H9 (cell line): ENCODE results near the gene GBGT1. TPM values are rescaled to one million over a fixed set of nuclear protein-coding genes. Genes with fewer than 3 reads are reported as not detected.

Experiments
- DNase-seq: peaks from one replicate; pipeline ENCODE4 v3.0.0-alpha.2; 2017
- H2AFZ ChIP-seq: one replicate; pipeline ENCODE4 v1.6.1; 2013; ENCODE audit warnings: mild to moderate bottlenecking, low read length, control low read depth, moderate library complexity
- H2AK5ac ChIP-seq: 2 replicates; pipeline ENCODE4 v1.6.1; 2013; ENCODE audit warnings: low read length, control low read depth, mixed read lengths; ENCODE audit not compliant: insufficient read length
- H2BK120ac ChIP-seq: one replicate; pipeline ENCODE4 v1.6.1; 2013; ENCODE audit warnings: low read depth, mild to moderate bottlenecking, low read length, control low read depth, inconsistent platforms; ENCODE audit not compliant: poor library complexity, severe bottlenecking
- H2BK12ac ChIP-seq: 2 replicates; pipeline ENCODE4 v1.6.1; 2013; ENCODE audit warnings: low read length, control low read depth, mixed read lengths, low read depth; ENCODE audit not compliant: insufficient read length
- H2BK15ac ChIP-seq: 2 replicates; pipeline ENCODE4 v1.6.1; 2013; ENCODE audit warnings: low read depth, low read length, control low read depth
- H2BK20ac ChIP-seq: one replicate; pipeline ENCODE4 v1.6.1; 2013; ENCODE audit warnings: low read depth, mild to moderate bottlenecking, low read length, control low read depth, inconsistent platforms; ENCODE audit not compliant: poor library complexity, severe bottlenecking
- H2BK5ac ChIP-seq: 2 replicates; pipeline ENCODE4 v1.6.1; 2013; ENCODE audit warnings: low read length, control low read depth, mixed read lengths; ENCODE audit not compliant: insufficient read length
- H3K14ac ChIP-seq: 2 replicates; pipeline ENCODE4 v1.6.1; 2013; ENCODE audit warnings: low read length, control low read depth; ENCODE audit not compliant: insufficient read depth
- H3K18ac ChIP-seq: 2 replicates; pipeline ENCODE4 v1.6.1; 2013; ENCODE audit warnings: low read depth, mild to moderate bottlenecking, mixed read lengths, low read length, control low read depth; ENCODE audit not compliant: insufficient read length
- H3K23ac ChIP-seq: 2 replicates; pipeline ENCODE4 v1.6.1; 2013; ENCODE audit warnings: low read length, control low read depth, mixed read lengths, low read depth; ENCODE audit not compliant: insufficient read length
- H3K23me2 ChIP-seq: 2 replicates; pipeline ENCODE4 v1.6.1; 2013; ENCODE audit warnings: low read depth, mild to moderate bottlenecking, mixed read lengths, low read length, control low read depth; ENCODE audit not compliant: insufficient read length, poor library complexity, severe bottlenecking
- H3K27ac ChIP-seq: 2 replicates; pipeline ENCODE4 v1.5.1; 2013; ENCODE audit warnings: low read length, control low read depth, mixed read lengths, low read depth; ENCODE audit not compliant: insufficient read length
- H3K27me3 ChIP-seq: 2 replicates; pipeline ENCODE4 v1.6.1; 2013; ENCODE audit warnings: low read length, control low read depth, inconsistent platforms; ENCODE audit not compliant: insufficient read depth
- H3K4ac ChIP-seq: 2 replicates; pipeline ENCODE4 v1.6.1; 2013; ENCODE audit warnings: low read depth, mild to moderate bottlenecking, control low read depth, inconsistent platforms, low read length, moderate library complexity
- H3K4me1 ChIP-seq: 2 replicates; pipeline ENCODE4 v1.6.1; 2013; ENCODE audit warnings: low read length, control low read depth, inconsistent platforms; ENCODE audit not compliant: insufficient read depth
- H3K4me2 ChIP-seq: 2 replicates; pipeline ENCODE4 v1.6.1; 2013; ENCODE audit warnings: low read length, control low read depth, mixed read lengths; ENCODE audit not compliant: insufficient read length, insufficient read depth
- H3K56ac ChIP-seq: 2 replicates; pipeline ENCODE4 v1.6.1; 2013; ENCODE audit warnings: low read depth, mild to moderate bottlenecking, mixed read lengths, low read length, control low read depth; ENCODE audit not compliant: insufficient read length
- H3K79me1 ChIP-seq: 2 replicates; pipeline ENCODE4 v1.6.1; 2013; ENCODE audit warnings: low read depth, mild to moderate bottlenecking, moderate library complexity, low read length, control low read depth, inconsistent platforms; ENCODE audit not compliant: insufficient read depth, poor library complexity, severe bottlenecking
- H3K79me2 ChIP-seq: 2 replicates; pipeline ENCODE4 v1.6.1; 2013; ENCODE audit warnings: low read length, control low read depth, inconsistent platforms; ENCODE audit not compliant: insufficient read depth
- H3K9ac ChIP-seq: 2 replicates; pipeline ENCODE4 v1.6.1; 2013; ENCODE audit warnings: low read length, control low read depth, mixed read lengths; ENCODE audit not compliant: insufficient read length; ENCODE audit errors: extremely low read depth
- H3K9me3 ChIP-seq: one replicate; pipeline ENCODE4 v1.6.1; 2013; ENCODE audit warnings: low read depth, low read length, inconsistent platforms; ENCODE audit not compliant: control insufficient read depth
- H3T11ph ChIP-seq: one replicate; pipeline ENCODE4 v1.6.1; 2013; ENCODE audit warnings: mild to moderate bottlenecking, low read length, control low read depth, inconsistent platforms
- H4K20me1 ChIP-seq: one replicate; pipeline ENCODE4 v1.6.1; 2013; ENCODE audit not compliant: control insufficient read depth, insufficient read length, insufficient read depth
- H4K5ac ChIP-seq: 2 replicates; pipeline ENCODE4 v1.6.1; 2013; ENCODE audit warnings: low read depth, mild to moderate bottlenecking, mixed read lengths, low read length, control low read depth; ENCODE audit not compliant: insufficient read length
- H4K8ac ChIP-seq: replicated peaks from 2 replicates; pipeline ENCODE4 v1.6.1; 2013; ENCODE audit warnings: low read length, control low read depth, mixed read lengths, low read depth; ENCODE audit not compliant: insufficient read length
- H4K91ac ChIP-seq: 2 replicates; pipeline ENCODE4 v1.6.1; 2013; ENCODE audit warnings: low read depth, mild to moderate bottlenecking, moderate library complexity, mixed read lengths, low read length, control low read depth; ENCODE audit not compliant: insufficient read length
- H3K27ac Mint-ChIP-seq, 3 experiments: 2 replicates in 2 of 3; 3 replicates in 1 of 3; pipeline ENCODE4 v1.8.0; 2020 to 2021; ENCODE audit warnings: mixed read lengths in 3 of 3, mild to moderate bottlenecking in 1 of 3, moderate library complexity in 1 of 3
- H3K27me3 Mint-ChIP-seq: 2 replicates; pipeline ENCODE4 v1.8.0; 2021; ENCODE audit warnings: low read depth, mild to moderate bottlenecking, moderate library complexity, mixed read lengths
- H3K36me3 Mint-ChIP-seq, 3 experiments: 2 replicates in 2 of 3; 3 replicates in 1 of 3; pipeline ENCODE4 v1.8.0; 2020 to 2021; ENCODE audit warnings: low read depth in 3 of 3, mixed read lengths in 3 of 3; ENCODE audit not compliant: insufficient read depth in 1 of 3
- H3K4me1 Mint-ChIP-seq, 2 experiments: 2 replicates each; pipeline ENCODE4 v1.8.0; 2020; ENCODE audit warnings: mixed read lengths in 2 of 2
- H3K4me3 Mint-ChIP-seq, 2 experiments: 2 replicates in 1 of 2; 3 replicates in 1 of 2; pipeline ENCODE4 v1.8.0; 2020 to 2021; ENCODE audit warnings: mild to moderate bottlenecking in 2 of 2, mixed read lengths in 2 of 2, moderate library complexity in 1 of 2
- H3K9me3 Mint-ChIP-seq, 2 experiments: 2 replicates in 1 of 2; 3 replicates in 1 of 2; pipeline ENCODE4 v1.8.0; 2020; ENCODE audit warnings: mild to moderate bottlenecking in 2 of 2, mixed read lengths in 2 of 2, moderate library complexity in 1 of 2
- CTCF ChIP-seq: fragments of 200-600 bp; sonication (generic); conservative IDR thresholded peaks from 3 replicates; pipeline ENCODE4 v1.8.0; 2021; ENCODE audit warnings: antibody characterized with exemption, mild to moderate bottlenecking
- WGBS: extraction: QIAGEN DNeasy Blood & Tissue Kit; methylation state at CpG from one replicate; pipeline ENCODE4 v1.1.7; 2013; ENCODE audit warnings: missing lambda C conversion rate, low lambda C conversion rate, mixed read lengths; ENCODE audit not compliant: insufficient read length; ENCODE audit errors: extremely low coverage; 5-methylcytosine and 5-hydroxymethylcytosine counted together
- total RNA-seq: library from RNA; stranded (reverse); gene quantifications from 2 replicates; pipeline ENCODE4 v1.2.1, GENCODE V29; 2021

The GBGT1 gene
- total RNA-seq, 1 experiment from 2014 or later, result 9.3 TPM

DNA sequence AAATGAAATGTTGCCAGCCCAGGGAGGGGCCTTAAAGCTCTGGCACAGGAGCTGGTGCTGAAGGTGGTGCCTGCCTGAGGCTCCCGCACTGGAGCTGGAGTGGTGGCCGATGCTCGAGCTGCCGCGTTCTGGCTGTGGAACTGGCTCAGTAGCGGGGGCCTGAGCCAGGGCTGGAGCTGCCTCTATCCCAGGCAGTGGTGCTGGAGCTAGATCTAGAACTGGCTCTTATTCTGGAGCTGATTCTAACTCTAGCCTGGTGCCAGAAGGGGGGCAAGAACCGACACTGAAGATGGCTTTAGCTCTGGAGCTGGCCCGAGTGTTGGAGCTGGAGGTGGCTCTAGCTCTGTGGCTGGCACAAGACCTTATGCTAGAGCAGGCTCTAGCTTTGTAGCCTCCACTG, 26.1 kb upstream of the GBGT1 start:
- Histone ChIP-seq H3K23ac (no peak overlapping the region), H2BK12ac (no peak overlapping the region), H3K79me2 (no peaks in the 10 kb centered on the region), H4K8ac (no peak overlapping the region), H3K23me2 (no peaks in the 10 kb centered on the region), H3K4ac (no peak overlapping the region), H4K20me1 (no peaks in the 10 kb centered on the region), H2BK20ac (no peak overlapping the region), H2AFZ (no peak overlapping the region), H3K4me2 (no peak overlapping the region), H2AK5ac (no peak overlapping the region), H4K5ac (no peak overlapping the region), H3K27ac (no peak overlapping the region), H3K9ac (no peak overlapping the region), H3K18ac (no peak overlapping the region), H2BK120ac (no peak overlapping the region), H3K27me3 (no peaks in the 10 kb centered on the region), H3K56ac (no peak overlapping the region), H3K79me1 (no peaks in the 10 kb centered on the region), H3T11ph (no peak overlapping the region), H4K91ac (no peak overlapping the region), H3K14ac (no peak overlapping the region; the same call in 1 of the 2 replicates), H3K4me1 (no peaks in the 10 kb centered on the region), H3K9me3 (no peaks in the 10 kb centered on the region), H2BK5ac (no peak overlapping the region), H2BK15ac (no peak overlapping the region)
- Mint-ChIP-seq H3K4me3 (no peak overlapping the region), H3K4me1 (peaks cover 1 to 7% of the 10 kb centered on the region in 2 experiments; a peak in 3 of 4 replicates), H3K36me3 (no peaks in the 10 kb centered on the region; a peak in 1 of 7 replicates), H3K27me3 (peaks cover 73% of the 10 kb centered on the region), H3K9me3 (peaks cover 0 to 3% of the 10 kb centered on the region in 2 experiments; a peak in 2 of 5 replicates), H3K27ac (no peak overlapping the region)
- DNase-seq, result no peak
- WGBS, result no CpG with 5 or more reads among the region's 8 CpGs
- no peak for TF ChIP-seq CTCF
